ENCODE results near the gene GOLM1.
"Not testable (repeated sequence)": the region's sequence is repeated elsewhere in the genome, so short reads cannot be mapped to it uniquely, and the experiment has no call there.

The GOLM1 gene

DNA sequence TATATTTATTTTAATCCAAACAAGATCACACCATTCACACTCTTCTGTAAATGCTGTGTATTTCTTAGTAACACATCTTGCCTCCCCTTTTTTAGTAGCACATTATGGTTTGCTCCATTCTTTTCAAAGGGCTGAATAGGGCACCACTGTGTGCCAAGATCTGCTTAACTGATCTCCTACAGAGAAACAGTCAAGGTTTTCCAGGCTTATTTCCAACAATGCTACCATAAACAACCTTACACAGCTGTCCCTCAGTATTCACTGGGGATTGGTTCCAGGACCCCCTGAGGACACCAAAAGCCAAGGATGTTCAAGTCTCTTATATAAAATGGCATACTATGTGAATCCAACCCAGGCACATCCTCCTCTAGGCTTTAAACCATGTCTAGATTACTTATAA, 16.5 kb downstream of the GOLM1 start:
- DNase-seq (ENCODE audit: low read depth) = no peak

DNA sequence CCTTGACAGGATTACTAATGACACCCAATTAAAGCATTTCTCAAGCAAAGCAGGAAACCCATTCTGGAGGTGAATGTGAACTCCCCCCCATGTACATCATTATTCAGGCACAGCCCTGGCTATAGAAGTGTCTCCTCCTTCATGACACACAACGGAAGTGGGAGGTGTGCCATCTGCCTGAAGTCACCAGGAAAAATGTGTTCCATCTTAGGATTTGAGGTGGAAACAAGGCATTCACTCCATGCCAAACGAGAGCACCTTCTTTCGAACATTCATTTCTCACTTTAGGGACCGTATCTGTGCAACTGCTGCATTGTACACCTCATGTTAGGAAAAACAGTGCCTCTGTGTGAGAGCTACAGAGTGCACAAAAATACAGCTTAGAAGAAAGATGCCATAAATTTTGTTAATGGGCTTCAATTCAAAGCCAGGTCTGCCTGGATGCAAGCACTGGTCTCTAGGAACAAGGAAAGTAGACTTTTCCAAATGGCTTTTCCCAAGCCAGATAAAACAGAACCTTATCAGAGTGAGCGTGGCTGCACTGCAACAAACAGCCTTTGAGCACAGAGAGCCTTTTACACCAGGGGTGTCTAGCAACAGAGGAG, 19.4 kb downstream of the GOLM1 start:
- no peak for DNase-seq (ENCODE audit: low read depth)

DNA sequence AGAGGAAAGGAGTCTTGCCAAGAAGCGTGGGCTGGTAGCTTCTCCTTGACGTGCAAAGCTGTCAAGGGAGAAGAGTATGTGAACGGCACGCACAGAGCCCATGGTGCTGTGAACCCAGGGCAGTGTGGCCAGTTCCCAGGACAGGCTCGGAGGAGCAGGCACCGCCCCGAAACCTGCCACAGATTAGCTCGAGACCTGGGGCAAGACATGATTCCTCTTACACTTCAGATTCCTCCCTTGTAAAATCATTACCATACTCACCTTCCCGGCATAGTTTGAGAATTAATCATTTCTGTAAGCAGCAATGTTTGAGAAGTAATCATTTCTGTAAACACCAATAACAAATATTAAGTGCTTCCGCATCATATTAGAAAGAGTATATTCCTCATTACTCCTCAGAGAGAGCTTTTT, 19.9 kb downstream of the GOLM1 start:
- DNase-seq (ENCODE audit: low read depth) = no peak

DNA sequence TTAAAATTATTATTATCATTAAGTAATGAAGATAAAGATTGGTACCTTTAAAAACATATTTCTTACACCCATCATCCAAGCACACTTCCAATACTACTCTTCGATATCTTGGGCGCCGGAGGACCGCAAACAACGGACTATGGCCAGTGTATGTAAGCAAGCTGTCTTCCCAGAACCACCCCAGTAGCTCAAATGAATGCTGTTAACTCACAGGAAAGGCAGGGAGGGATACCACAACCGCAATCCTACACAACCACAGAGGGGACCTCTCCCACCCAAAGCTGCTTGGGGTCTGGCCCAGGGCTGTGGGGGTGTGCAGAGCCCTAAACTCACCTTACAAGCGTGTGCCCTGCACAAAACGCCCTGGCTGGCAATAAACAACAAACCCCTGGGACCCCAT, 20.6 kb downstream of the GOLM1 start:
- no peak for DNase-seq (ENCODE audit: low read depth)

DNA sequence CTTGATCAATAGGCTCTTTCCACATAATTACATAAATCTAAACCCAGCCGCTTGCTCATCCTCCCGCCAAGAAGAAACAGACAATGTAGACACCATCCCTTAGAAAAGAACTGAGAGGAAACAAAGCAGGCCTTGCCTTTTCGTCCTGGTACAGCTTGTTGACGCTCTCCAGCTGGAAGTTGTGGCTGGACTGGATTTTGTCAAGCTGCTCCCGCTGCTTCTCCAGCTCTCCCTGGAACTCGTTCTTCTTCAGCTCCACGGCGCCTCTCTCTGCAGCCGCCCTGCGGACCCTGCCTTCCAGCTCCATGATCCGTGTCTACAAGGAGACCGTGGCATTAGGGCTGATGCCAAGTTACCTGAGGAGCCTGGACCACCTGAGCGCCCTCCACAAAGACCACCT, 22.1 kb downstream of the GOLM1 start:
- no peak for DNase-seq (ENCODE audit: low read depth)

DNA sequence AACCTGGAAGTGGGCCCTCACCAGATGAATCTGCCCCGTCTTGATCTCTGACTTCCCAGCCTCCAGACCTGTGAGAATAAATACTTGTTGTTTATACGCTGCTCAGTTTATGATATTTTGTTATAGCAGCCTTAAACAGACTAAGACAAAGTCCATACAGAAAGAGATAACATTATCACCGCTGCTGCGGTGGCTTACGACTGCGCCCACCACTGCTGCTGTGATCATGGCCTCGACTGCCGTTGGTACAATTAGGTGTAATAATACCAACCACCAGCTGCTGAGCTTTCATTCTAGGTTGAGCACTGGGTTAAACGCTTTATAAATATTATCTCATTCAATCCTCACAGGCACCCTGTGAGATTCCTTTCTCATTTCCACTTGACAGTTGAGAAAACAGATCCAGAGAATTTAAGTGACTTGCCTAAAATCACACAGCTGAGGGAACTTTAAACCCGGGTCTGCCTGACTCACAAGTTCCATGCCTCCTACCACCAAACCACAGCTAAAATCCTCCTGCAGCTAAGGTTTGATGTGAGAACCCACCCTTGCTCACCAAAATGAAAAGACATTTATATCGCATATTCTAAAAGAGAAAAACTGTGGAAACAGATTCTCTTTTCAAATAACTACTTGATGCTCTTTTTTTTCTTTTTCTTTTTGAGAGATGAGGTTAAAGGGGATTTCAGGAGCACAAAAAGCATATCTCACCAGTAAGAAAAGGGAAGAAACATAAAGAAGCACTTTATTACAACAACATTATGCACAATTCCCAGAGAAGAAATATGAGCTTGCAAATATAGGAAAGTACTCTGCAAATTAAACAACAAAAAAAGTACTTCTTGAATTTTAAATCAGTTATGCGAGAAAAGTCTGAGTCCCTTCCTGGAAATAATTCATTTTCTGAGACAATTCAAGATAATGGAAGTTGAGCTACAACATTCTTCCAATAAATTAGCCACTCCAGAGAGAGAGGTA, 23.9 kb downstream of the GOLM1 start:
- DNase-seq (ENCODE audit: low read depth) = no peak

DNA sequence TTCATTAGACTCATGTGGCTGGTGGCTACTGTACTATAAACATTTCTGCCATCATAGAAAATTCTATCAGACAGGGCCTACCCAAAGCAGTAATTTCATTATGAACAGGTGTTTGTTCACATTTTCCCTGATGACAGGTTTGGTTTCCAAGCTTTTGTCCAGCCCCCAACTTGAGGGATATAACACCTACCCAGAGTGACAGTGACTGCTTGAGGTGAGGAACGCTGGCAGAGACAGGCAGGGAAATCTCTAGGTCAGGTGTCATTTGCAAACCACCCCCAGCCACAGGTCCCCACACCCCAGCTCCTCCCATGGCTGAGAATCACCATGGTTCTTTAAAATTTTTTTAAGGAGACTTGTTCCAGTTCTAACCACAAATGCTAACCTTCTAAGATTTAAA, 25.5 kb downstream of the GOLM1 start:
- DNase-seq (ENCODE audit: low read depth) = no peak

DNA sequence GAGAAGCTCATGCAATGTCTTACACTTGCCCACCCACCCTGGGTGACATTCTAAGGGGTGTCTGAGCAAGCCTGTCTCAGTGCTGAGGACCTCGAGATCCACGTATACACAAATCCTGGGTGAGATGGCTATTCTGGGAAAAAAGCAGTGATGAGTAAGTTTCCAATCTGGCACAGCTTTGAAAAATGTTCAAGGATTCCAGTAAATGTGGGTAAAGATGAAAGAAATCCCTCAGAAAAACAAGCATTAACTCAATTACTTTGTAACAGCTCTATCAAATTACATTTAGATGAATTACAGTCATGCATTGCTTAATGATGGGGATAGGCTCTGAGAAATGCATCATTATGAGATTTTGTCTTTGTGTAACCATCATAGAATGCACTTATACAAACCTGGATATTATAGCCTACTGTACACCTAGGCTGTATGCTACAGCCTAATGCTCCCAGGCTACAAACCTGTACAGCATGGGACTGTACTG, 26.9 kb downstream of the GOLM1 start:
- no peak for DNase-seq (ENCODE audit: low read depth)

DNA sequence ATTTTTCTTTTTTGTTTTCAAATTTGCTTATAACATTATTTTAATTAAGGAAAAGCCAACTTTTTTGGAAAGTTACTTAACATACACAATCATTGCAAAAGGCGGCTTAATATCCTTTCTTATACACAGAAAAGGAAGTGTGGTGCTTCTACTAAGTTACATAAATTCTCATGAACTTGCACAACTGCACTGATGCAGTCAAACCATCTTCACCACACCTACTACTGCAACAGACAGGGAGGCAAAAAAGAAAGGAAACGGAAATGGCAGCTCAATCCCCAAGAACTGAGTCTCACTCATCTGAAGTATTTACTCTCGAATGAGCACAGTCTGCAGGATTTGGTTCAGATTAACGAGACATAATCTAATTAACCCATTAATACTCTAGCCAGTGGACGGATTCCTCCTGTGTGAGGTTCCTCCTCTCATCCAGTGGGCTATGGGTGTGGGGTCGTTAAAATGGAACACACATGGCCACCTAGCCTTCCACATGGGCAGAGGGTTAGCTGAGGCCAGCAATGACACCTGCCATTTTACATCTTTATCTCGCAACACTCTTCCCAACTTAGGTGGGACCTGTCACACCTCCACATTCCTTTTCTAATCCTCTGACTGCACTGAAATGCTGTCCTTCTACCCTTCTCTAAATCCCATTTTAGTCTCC, 30.0 kb downstream of the GOLM1 start:
- no peak for DNase-seq (ENCODE audit: low read depth)

DNA sequence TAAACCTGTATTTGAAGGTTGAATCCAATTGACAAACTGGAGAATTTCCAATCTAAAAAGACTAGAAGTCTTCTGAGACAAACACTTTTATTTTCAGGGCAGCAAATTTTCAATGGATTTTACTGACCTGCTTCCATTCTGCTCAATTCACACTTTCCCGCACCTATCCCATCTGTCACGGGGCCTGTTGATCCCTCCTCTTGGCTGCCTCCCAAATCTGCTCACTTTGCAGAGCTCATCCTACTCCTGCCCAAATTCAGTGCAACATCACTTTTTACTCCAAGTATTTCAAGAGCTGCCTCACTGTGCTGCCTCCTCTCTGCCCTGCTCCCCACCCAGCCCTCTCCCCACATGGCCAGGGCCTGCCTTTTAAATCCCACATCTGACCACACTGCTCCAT, 35.1 kb downstream of the GOLM1 start:
- no peak for DNase-seq (ENCODE audit: low read depth)

DNA sequence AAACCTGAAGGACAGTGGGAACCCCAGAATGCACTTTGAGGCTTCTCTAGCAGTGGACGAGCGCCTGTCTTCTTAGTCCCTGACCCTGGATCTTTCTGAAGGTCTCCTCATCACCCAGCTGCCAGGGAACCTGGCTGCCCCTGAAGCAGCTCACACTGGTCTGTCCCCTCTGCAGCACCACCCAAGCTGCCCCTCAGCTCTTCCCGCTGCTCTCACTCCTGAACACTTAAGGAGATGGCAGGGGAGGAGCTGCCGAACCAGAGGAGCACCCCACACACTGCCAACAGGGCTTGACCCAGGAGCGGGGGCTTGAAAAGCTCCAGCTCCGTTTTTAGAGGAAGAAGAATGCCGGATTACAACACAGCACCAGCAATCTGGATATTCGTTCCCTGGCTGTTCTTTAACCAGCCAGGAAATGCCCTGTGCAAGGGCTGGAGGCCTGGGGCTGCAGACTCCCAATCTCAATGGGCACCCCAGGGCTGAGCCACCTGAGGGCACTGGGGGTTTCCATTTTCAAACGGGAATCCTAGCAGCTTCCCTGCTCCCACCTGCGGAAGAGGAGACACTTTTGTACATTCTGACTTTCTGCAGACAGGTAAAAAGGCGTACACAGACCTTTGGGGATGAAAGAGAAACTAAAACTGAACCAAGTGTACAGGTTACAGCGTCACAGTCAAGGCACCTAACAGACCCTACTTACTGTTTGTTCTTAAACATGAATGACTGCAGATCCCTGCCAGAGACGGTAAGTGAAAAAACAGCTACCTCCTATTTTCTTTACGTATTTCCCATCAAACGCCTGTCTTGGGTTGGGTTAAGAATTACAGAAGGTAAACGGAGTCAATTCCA, 36.3 kb downstream of the GOLM1 start:
- DNase-seq (ENCODE audit: low read depth) = no peak

DNA sequence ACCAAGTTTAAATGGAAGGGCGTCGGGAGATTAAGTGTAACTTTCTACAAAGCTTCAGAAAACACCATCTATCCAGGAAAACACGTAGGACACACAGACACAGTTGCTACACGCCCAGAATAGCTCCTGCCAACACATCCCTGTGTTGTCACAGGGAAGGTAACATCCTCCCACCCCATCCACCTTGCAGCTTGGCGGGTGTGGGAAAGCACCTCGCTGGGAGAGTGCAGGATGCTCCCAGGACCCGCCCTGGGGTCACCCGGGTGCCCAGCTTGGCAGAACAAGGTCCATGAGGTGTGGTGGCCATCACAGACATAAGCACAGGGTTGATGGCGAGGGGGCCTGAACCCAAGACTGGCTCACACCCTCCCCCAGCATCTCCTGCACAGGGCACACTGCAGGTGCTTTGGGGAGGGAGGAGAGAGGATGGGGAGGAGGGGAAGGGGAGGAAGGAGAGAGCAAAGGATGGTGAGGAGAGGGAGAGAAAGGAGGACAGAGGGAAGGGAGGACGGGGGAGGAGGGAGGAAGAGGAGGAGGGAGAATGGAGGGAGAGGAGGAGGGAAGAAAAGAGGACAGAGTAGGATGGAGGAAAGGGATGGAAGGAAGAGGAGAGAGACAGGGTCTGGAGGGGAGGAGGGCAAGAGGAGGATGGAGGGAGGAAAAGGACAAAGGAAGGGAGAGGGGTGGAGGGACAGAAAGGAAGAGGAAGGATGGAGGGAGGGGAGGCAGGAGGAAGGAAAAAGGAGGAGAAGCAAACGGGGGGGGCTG, 37.2 kb downstream of the GOLM1 start:
- no peak for DNase-seq (ENCODE audit: low read depth)

DNA sequence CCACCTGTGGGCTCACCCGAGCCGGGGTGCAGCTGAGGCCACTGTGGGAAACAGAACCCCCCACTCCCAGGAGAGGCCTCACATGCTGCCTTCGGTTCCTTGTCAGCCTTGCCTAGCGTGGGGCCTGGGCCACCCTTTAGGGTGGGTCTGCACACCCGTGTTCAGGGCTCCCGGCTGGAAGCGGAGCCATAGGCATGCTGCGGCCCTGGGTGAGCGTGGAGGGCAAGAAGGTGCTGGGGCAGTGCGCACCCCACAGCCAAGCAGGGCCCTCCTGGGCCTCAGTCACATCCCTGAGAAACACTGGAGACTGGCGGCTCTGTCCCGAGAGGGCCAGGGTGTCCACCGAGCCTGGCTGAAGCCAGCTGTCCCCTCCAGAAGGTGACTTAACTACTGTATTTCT, 41.9 kb downstream of the GOLM1 start:
- DNase-seq (ENCODE audit: low read depth) = no peak

DNA sequence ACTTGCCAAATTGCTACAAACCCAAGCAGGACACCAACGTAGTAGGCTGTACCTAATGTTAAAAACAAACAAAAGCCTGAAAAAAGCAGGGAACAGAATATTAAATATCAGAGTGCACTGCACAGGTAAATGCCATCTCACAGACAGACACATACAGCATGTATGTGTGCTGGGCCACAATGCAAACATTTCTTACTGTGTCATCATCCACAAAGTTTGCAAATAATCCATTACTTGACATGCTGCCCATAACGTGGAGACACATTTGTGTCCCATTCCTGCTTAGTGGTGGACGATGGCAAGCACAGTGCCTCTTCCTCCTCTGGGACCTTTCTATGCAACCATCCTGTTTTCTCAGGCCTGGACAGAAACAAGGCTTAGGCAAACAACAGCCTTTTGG, 44.7 kb downstream of the GOLM1 start:
- no peak for DNase-seq (ENCODE audit: low read depth)

DNA sequence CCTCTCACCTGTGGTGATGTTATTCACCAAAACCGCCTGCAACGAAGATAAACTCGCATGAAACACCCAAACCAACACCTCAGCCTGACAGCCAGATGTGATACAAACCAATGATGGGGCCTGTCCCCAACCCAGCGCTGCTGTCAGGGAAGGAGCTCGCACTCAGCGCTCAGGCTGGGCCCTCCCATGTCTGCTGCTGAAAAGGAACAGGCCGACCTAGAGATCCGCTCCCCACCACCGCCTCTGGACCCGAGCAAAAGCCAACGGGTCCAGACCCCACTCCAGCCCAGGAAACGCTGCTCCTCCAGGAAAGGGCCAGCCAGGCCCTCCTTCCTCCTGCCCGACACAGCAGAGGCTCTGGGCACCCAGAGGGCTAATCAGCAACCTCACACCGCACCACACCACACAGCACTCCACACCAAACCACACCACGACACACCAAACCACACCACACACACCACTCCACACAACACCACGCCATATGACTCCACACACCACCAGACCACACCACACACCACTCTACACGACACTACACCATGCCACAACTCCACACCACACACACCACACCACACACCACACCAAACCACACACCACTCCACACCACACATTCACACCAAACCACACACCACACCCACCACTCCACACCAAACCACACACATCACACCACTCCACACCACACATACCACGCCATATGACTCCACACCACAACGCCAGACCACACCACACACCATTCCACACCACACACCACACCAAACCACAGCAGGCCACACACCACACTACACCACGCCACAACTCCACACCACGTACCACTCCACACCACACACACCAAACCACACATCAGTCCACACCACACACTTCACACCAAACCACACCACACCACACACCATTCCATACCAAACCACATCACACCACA, 46.5 kb downstream of the GOLM1 start:
- DNase-seq (ENCODE audit: low read depth) = no peak

DNA sequence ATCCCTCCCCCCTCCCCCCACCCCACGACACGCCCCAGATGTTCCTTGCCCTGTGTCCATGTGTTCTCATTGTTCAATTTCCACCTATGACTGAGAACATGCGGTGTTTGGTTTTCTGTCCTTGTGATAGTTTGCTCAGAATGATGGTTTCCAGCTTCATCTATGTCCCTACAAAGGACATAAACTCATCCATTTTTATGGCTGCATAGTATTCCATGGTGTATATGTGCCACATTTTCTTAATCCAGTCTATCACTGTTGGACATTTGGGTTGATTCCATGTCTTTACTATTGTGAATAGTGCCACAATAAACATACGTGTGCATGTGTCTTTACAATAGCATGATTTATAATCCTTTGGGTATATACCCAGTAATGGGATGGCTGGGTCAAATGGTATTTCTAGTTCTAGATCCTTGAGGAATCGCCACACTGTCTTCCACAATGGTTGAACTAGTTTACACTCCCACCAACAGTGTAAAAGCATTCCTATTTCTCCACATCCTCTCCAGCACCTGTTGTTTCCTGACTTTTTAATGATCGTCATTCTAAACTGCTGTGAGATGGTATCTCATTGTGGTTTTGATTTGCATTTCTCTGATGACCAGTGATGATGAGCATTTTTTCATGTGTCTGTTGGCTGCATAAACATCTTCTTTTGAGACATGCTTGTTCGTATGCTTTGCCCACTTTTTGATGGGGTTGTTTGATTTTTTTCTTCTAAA, 51.2 kb downstream of the GOLM1 start:
- DNase-seq (ENCODE audit: low read depth) = not testable (repeated sequence)

DNA sequence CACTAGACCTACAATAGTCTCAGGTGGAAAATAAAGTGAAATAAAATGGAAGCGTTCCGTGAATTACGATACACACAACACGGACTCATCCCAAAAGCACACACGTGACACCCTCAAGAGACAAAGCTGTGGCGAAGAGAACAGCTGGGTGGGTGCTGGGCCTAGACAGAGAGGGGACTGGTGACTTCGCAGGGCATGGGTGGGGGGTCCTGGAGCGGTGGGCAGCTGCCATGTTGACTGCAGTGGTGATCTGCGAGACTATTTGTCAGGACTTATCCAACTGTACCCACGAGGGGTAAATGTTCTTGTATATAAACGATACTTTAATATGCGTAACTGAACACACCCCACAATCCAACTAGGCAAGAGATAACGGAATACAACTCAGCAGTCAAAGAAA, 52.0 kb downstream of the GOLM1 start:
- no peak for DNase-seq (ENCODE audit: low read depth)

DNA sequence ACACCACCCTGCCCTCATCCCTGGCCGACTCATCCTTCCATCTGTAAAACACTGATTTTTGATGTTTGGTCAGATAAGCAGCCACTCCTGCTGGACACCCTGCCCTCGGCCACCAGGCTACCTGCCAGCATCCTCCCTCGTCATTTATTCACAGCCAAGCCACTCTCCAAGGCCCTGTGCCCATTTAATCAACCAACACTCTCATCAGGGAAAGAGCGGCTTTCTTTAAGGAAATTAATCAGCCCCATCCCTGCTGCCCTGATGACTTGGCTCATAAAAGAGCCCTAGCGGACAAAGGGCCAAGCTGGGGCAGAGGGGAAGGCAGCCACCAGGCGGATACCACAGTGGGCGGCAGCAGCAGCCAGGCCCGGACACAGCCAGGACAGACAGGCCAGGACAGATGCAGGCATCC, 52.4 kb downstream of the GOLM1 start:
- no peak for DNase-seq (ENCODE audit: low read depth)

DNA sequence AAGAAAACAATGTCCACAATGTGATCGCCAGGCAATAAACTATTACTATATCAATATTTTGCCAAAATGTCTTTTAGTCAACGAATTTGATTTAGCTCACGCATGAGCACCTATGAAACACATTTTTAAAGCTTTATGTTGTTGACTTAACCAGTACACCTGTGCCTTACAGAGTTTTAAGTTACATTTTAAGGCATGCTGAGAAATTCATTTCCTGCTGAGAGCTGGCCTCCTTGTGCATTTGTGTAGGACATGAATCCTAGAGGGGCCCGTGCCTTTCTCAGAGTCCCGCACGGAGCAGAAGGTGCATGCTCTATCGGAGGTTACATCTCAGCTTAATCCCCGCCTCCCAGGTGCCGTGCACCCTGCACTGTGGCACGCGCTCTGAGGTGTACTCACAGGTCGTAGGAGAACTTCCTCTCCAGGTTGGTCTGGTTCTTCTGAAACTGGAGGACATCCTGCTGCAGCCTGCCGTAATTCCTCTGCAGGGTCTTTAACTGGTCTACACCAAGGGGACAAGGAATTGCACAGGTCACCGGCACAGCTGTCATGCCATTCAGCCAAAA, 53.2 kb downstream of the GOLM1 start:
- no peak for DNase-seq (ENCODE audit: low read depth)
